H1 (cell line): ENCODE results near the gene APBB1. TPM values are rescaled to one million over a fixed set of nuclear protein-coding genes. Genes with fewer than 3 reads are reported as not detected.

Experiments used
- CTCF ChIA-PET: fragments of 300-600 bp; sonication (Branson Sonifier 250); formaldehyde crosslinking; loops from one replicate; lab custom pipeline; 2021; ENCODE audit not compliant: partially characterized antibody; lab: Charles Lee
- POLR2A ChIA-PET: fragments of 300-600 bp; sonication (Branson Sonifier 250); formaldehyde crosslinking; loops from one replicate; lab custom pipeline; 2021; ENCODE audit warnings: inconsistent platforms; ENCODE audit not compliant: partially characterized antibody; lab: Charles Lee
- DNase-seq, 2 experiments: peaks; one replicate each; pipeline versions ENCODE4 v3.0.0 to v3.0.0-alpha.2; 2010 to 2022; ENCODE audit warnings: low spot score in 2 of 2, low read depth in 1 of 2, mixed read lengths in 1 of 2
- FAIRE-seq: peaks from 2 replicates; lab custom pipeline; 2011; peaks lifted over from hg19 to GRCh38; lab: Jason Lieb, UNC
- H2AFZ ChIP-seq: 2 replicates; pipeline ENCODE4 v1.8.1; 2012; ENCODE audit warnings: low read length, inconsistent platforms
- H2AK5ac ChIP-seq: 2 replicates; pipeline ENCODE4 v1.6.1; 2013; ENCODE audit warnings: low read depth, low read length
- H2BK120ac ChIP-seq: replicated peaks from 2 replicates; pipeline ENCODE3; 2013; ENCODE audit warnings: low read depth, low read length, inconsistent platforms
- H2BK12ac ChIP-seq: 2 replicates; pipeline ENCODE4 v1.6.1; 2013; ENCODE audit warnings: low read depth, low read length
- H2BK15ac ChIP-seq: 2 replicates; pipeline ENCODE4 v1.6.1; 2013; ENCODE audit warnings: low read length
- H2BK20ac ChIP-seq: 2 replicates; pipeline ENCODE4 v1.6.1; 2013; ENCODE audit warnings: low read length
- H2BK5ac ChIP-seq: 2 replicates; pipeline ENCODE4 v1.6.1; 2013; ENCODE audit warnings: low read depth, low read length
- H3K14ac ChIP-seq: 2 replicates; pipeline ENCODE4 v1.6.1; 2013; ENCODE audit warnings: inconsistent platforms; ENCODE audit not compliant: insufficient read length
- H3K18ac ChIP-seq: 2 replicates; pipeline ENCODE4 v1.6.1; 2013; ENCODE audit warnings: low read length; ENCODE audit errors: extremely low read depth
- H3K23ac ChIP-seq: 2 replicates; pipeline ENCODE4 v1.6.1; 2013; ENCODE audit warnings: inconsistent platforms; ENCODE audit not compliant: insufficient read length
- H3K23me2 ChIP-seq: 2 replicates; pipeline ENCODE4 v1.6.1; 2013; ENCODE audit warnings: low read depth, low read length
- H3K27ac ChIP-seq: 2 replicates; pipeline ENCODE4 v1.6.1; 2011; ENCODE audit warnings: low read depth, low read length, inconsistent platforms
- H3K27me3 ChIP-seq, 4 experiments: replicated peaks in 1 of 4; 1 replicate in 1 of 4; 2 replicates in 3 of 4; pipeline versions ENCODE4 v1.6.1 to v1.8.1; 2011 to 2013; ENCODE audit warnings: low read length in 3 of 4, mild to moderate bottlenecking in 3 of 4, inconsistent platforms in 2 of 4, mixed read lengths in 2 of 4, moderate library complexity in 1 of 4; ENCODE audit not compliant: control insufficient read depth in 3 of 4, insufficient read depth in 3 of 4; ENCODE audit errors: extremely low read depth in 1 of 4
- H3K36me3 ChIP-seq, 4 experiments: 2 replicates each; pipeline versions ENCODE4 v1.6.1 to v1.8.1; 2011 to 2013; ENCODE audit warnings: mild to moderate bottlenecking in 4 of 4, low read length in 3 of 4, moderate library complexity in 2 of 4, control low read depth in 1 of 4, inconsistent platforms in 1 of 4; ENCODE audit not compliant: insufficient read depth in 4 of 4, control insufficient read depth in 2 of 4
- H3K4ac ChIP-seq: replicated peaks from 2 replicates; pipeline ENCODE3; 2013; ENCODE audit warnings: low read length, low read depth, mixed read lengths, inconsistent platforms; ENCODE audit not compliant: insufficient read length
- H3K4me1 ChIP-seq, 4 experiments: replicated peaks in 1 of 4; 1 replicate in 1 of 4; 2 replicates in 3 of 4; pipeline versions ENCODE4 v1.6.1 to v1.8.1; 2011 to 2013; ENCODE audit warnings: low read length in 3 of 4, inconsistent platforms in 2 of 4, mixed read lengths in 1 of 4; ENCODE audit not compliant: insufficient read depth in 4 of 4, control insufficient read depth in 3 of 4
- H3K4me2 ChIP-seq, 2 experiments: 2 replicates each; pipeline versions ENCODE4 v1.6.1 to v1.8.1; 2011 to 2013; ENCODE audit warnings: low read depth in 2 of 2, low read length in 2 of 2, control low read depth in 1 of 2, inconsistent platforms in 1 of 2, mild to moderate bottlenecking in 1 of 2; ENCODE audit not compliant: insufficient read depth in 1 of 2
- H3K4me3 ChIP-seq, 4 experiments: fragments of 200-600, 300-600 bp in 1 of 4; sonication (generic), shearing (Covaris generic), sonication (Bioruptor Twin) in 1 of 4; 2 replicates each; pipeline versions ENCODE4 v1.5.1 to v1.8.1; 2011 to 2016; ENCODE audit warnings: low read length in 4 of 4, low read depth in 3 of 4, control low read depth in 2 of 4, inconsistent platforms in 2 of 4, mild to moderate bottlenecking in 2 of 4, mixed read lengths in 1 of 4, moderate library complexity in 1 of 4; ENCODE audit not compliant: insufficient read depth in 2 of 4; ENCODE audit errors: extremely low read depth in 1 of 4
- H3K56ac ChIP-seq: replicated peaks from 2 replicates; pipeline ENCODE3; 2013; ENCODE audit warnings: low read depth, mild to moderate bottlenecking, mixed read lengths, low read length, inconsistent platforms; ENCODE audit not compliant: insufficient read length
- H3K79me1 ChIP-seq: 2 replicates; pipeline ENCODE4 v1.6.1; 2013; ENCODE audit warnings: low read depth, low read length, control low read depth
- H3K79me2 ChIP-seq, 2 experiments: 2 replicates each; pipeline versions ENCODE4 v1.6.1 to v1.8.1; 2012 to 2013; ENCODE audit warnings: low read length in 2 of 2, mild to moderate bottlenecking in 2 of 2, inconsistent platforms in 1 of 2; ENCODE audit not compliant: insufficient read depth in 2 of 2, control insufficient read depth in 1 of 2
- H3K9ac ChIP-seq, 4 experiments: replicated peaks in 1 of 4; 1 replicate in 1 of 4; 2 replicates in 3 of 4; pipeline versions ENCODE4 v1.6.1 to v1.8.1; 2011 to 2013; ENCODE audit warnings: low read depth in 3 of 4, low read length in 3 of 4, control low read depth in 2 of 4, mild to moderate bottlenecking in 2 of 4, moderate library complexity in 2 of 4, inconsistent platforms in 1 of 4; ENCODE audit errors: extremely low read depth in 1 of 4
- H3K9me3 ChIP-seq, 2 experiments: 2 replicates each; pipeline versions ENCODE4 v1.6.1 to v1.8.1; 2012 to 2013; ENCODE audit warnings: mild to moderate bottlenecking in 2 of 2, moderate library complexity in 2 of 2, control low read depth in 1 of 2, inconsistent platforms in 1 of 2, low read depth in 1 of 2, low read length in 1 of 2, mixed read lengths in 1 of 2; ENCODE audit not compliant: insufficient read depth in 2 of 2
- H4K20me1 ChIP-seq, 2 experiments: replicated peaks in 1 of 2; 2 replicates each; pipeline versions ENCODE3 to v1.8.1; 2011 to 2013; ENCODE audit warnings: inconsistent platforms in 2 of 2, low read length in 2 of 2, mild to moderate bottlenecking in 1 of 2; ENCODE audit not compliant: insufficient read depth in 2 of 2, control insufficient read depth in 1 of 2
- H4K5ac ChIP-seq: 2 replicates; pipeline ENCODE4 v1.6.1; 2013; ENCODE audit warnings: low read length, low read depth, mixed read lengths, inconsistent platforms; ENCODE audit not compliant: insufficient read length
- H4K8ac ChIP-seq: 2 replicates; pipeline ENCODE4 v1.8.0; 2013; ENCODE audit warnings: mild to moderate bottlenecking, moderate library complexity, low read length, inconsistent platforms; ENCODE audit not compliant: insufficient read depth; ENCODE audit errors: extremely low read depth
- H4K91ac ChIP-seq: replicated peaks from 2 replicates; pipeline ENCODE3; 2013; ENCODE audit warnings: low read length, mixed read lengths, inconsistent platforms; ENCODE audit not compliant: insufficient read length
- BCL11A ChIP-seq, 2 experiments: IDR thresholded peaks; one replicate each; pipeline ENCODE4 v1.6.1; 2011; ENCODE audit warnings: low read depth in 2 of 2, low read length in 2 of 2, mild to moderate bottlenecking in 2 of 2
- CBX5 ChIP-seq: fragments of 300-800, 300-1000 bp; sonication (generic); IDR thresholded peaks from 2 replicates; pipeline ENCODE4 v1.7.1; 2016; ENCODE audit warnings: antibody characterized with exemption, low read length, low read depth
- CHD1 ChIP-seq: IDR thresholded peaks from 2 replicates; pipeline ENCODE4 v1.6.1; 2012; ENCODE audit warnings: low read depth, low read length, improper control_type of control experiment
- CTBP2 ChIP-seq: IDR thresholded peaks from 2 replicates; pipeline ENCODE4 v1.7.0; 2011; ENCODE audit warnings: borderline replicate concordance, mild to moderate bottlenecking, moderate library complexity, mixed read lengths, low read length; ENCODE audit not compliant: insufficient read depth, insufficient read length
- EZH2 ChIP-seq: fragments of 200-600 bp; sonication (generic); IDR thresholded peaks from 2 replicates; pipeline ENCODE4 v1.7.1; 2012; ENCODE audit warnings: low read depth, mild to moderate bottlenecking, moderate library complexity, low read length, inconsistent platforms; ENCODE audit not compliant: severe bottlenecking
- GABPA ChIP-seq: IDR thresholded peaks from 2 replicates; pipeline ENCODE4 v1.6.1; 2011; ENCODE audit warnings: mild to moderate bottlenecking, low read length, moderate library complexity, borderline replicate concordance; ENCODE audit not compliant: insufficient read depth
- HDAC2 ChIP-seq, 2 experiments: fragments of 300-600 bp in 1 of 2; sonication (generic) in 1 of 2; IDR thresholded peaks; 2 replicates each; pipeline ENCODE4 v1.6.1; 2011 to 2012; ENCODE audit warnings: low read depth in 2 of 2, low read length in 2 of 2, mild to moderate bottlenecking in 2 of 2, moderate library complexity in 2 of 2, borderline replicate concordance in 1 of 2, inconsistent platforms in 1 of 2
- KDM5A ChIP-seq: fragments of 200-600 bp; IDR thresholded peaks from 2 replicates; pipeline ENCODE4 v1.7.1; 2012; ENCODE audit warnings: mild to moderate bottlenecking, low read length, inconsistent platforms, mixed read lengths
- POU5F1 ChIP-seq: IDR thresholded peaks from 2 replicates; pipeline ENCODE4 v1.6.1; 2011; ENCODE audit warnings: low read depth, mild to moderate bottlenecking, low read length, moderate library complexity
- SP1 ChIP-seq: IDR thresholded peaks from 2 replicates; pipeline ENCODE4 v1.6.1; 2011; ENCODE audit warnings: low read depth, low read length
- TAF7 ChIP-seq: optimal IDR thresholded peaks from 2 replicates; pipeline ENCODE3; 2011; ENCODE audit warnings: low read depth, mild to moderate bottlenecking, inconsistent platforms, low read length, moderate library complexity, borderline replicate concordance
- WGBS, 2 experiments: shearing (Covaris generic) in 1 of 2; methylation state at CpG; one replicate each; pipeline versions ENCODE4 v1.1.6 to v1.1.7; 2013 to 2015; ENCODE audit warnings: low lambda C conversion rate in 2 of 2, mixed read lengths in 2 of 2, inconsistent platforms in 1 of 2, low coverage in 1 of 2, missing lambda C conversion rate in 1 of 2; ENCODE audit not compliant: insufficient replicate concordance in 2 of 2, insufficient coverage in 1 of 2, insufficient read length in 1 of 2; ENCODE audit errors: extremely low coverage in 1 of 2, missing lambda C conversion rate in 1 of 2; 5-methylcytosine and 5-hydroxymethylcytosine counted together
- polyA plus RNA-seq, 7 experiments: library from polyadenylated mRNA; depleted of rRNA in 3 of 7; stranded (reverse) in 5 of 7; unstranded in 2 of 7; fragments of >200 nt in 5 of 7; fragments of 200-250 nt in 2 of 7; gene quantifications; 1 replicate in 5 of 7; 2 replicates in 1 of 7; 4 replicates in 1 of 7; pipeline versions ENCODE4 v1.2.1 to v1.2.3, GENCODE V29; 2011 to 2013; ENCODE audit warnings: missing spikeins in 2 of 7, mixed read lengths in 2 of 7
- total RNA-seq: library from RNA; stranded (reverse); fragmentation: NEBNext Ultra II Directional; extraction: Animal tissue kit (Norgen Biotek cat#: 25700); gene quantifications from 2 replicates; pipeline ENCODE4 v1.2.1, GENCODE V29; 2021
- TF ChIP-seq, protein P1 (sequence below): IDR thresholded peaks from 2 replicates; pipeline ENCODE4 v1.6.1; 2012; ENCODE audit warnings: inconsistent platforms
- TF ChIP-seq, protein P2 (sequence below): IDR thresholded peaks from 2 replicates; pipeline ENCODE4 v1.6.1; 2012; ENCODE audit warnings: inconsistent platforms

APBB1 gene
- total and polyA plus RNA-seq, 2 of the 8 experiments (the other 6 are each of a cell fraction or from before 2014, with no cell fraction given) = 23.9 to 33.1 TPM

GRCh38 chr11:6431861-6432260 is 13.0 kb upstream of the APBB1 start:
- no peak overlapping the region for H3K4me3 ChIP-seq
- no peak overlapping the region for H3K56ac ChIP-seq
- POLR2A ChIA-PET = no interaction called here
- no peaks in the 10 kb centered on the region for H3K36me3 ChIP-seq
- H2BK20ac ChIP-seq = no peak overlapping the region
- no peak overlapping the region for H3K9ac ChIP-seq
- H2AFZ ChIP-seq = no peak overlapping the region
- H3K79me1 ChIP-seq = no peaks in the 10 kb centered on the region
- H4K5ac ChIP-seq = no peak overlapping the region
- H3K4me2 ChIP-seq = no peak overlapping the region
- H2BK12ac ChIP-seq = no peak overlapping the region
- CTCF ChIA-PET = interaction anchor here (0.6 to 22.7 kb wide), 6 partner anchors 9 to 296 kb away, joined by 3 to 585 read pairs (median 6); partner anchors contain the start of genes HPX and SMPD1
- H2BK15ac ChIP-seq = no peak overlapping the region
- no peak overlapping the region for H4K91ac ChIP-seq
- no peak overlapping the region for H2BK5ac ChIP-seq
- no peak overlapping the region for H2AK5ac ChIP-seq
- H3K4me1 ChIP-seq = peaks cover 0 to 3% (median 1%) of the 10 kb centered on the region in 4 experiments; a peak in 2 of 7 replicates
- H3K23ac ChIP-seq = no peak overlapping the region
- 0 out of 7 replicates have a peak, but pooled peaks cover 0 to 2% (median 0%) of the 10 kb centered on the region in 4 experiments for H3K27me3 ChIP-seq
- H3K27ac ChIP-seq = no peak overlapping the region
- no peak overlapping the region for H2BK120ac ChIP-seq
- H3K4ac ChIP-seq = no peak overlapping the region
- no peak for FAIRE-seq
- no peak overlapping the region for H3K18ac ChIP-seq
- DNase-seq = no peak
- 93% methylated on average over 3 of the region's 3 CpGs; no CpG with 5 or more reads in 1 of the 2 experiments for WGBS, 2 experiments
- no peak overlapping the region; the same call in 1 of the 2 replicates for H4K8ac ChIP-seq
- no peak overlapping the region for H3K14ac ChIP-seq
- no peaks in the 10 kb centered on the region for H3K79me2 ChIP-seq
- H4K20me1 ChIP-seq = no peaks in the 10 kb centered on the region
- H3K9me3 ChIP-seq = no peaks in the 10 kb centered on the region
- H3K23me2 ChIP-seq = no peaks in the 10 kb centered on the region
- TF ChIP-seq, protein P1, sequence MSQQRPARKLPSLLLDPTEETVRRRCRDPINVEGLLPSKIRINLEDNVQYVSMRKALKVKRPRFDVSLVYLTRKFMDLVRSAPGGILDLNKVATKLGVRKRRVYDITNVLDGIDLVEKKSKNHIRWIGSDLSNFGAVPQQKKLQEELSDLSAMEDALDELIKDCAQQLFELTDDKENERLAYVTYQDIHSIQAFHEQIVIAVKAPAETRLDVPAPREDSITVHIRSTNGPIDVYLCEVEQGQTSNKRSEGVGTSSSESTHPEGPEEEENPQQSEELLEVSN = no peak
- TF ChIP-seq BCL11A (IDR thresholded peaks at IDR 0.05; ENCODE audit: low read depth in 2 of 2, low read length in 2 of 2) (no peak), CHD1 (no peak), CBX5 (no peak), GABPA (no peak), POU5F1 (no peak), SP1 (no peak), EZH2 (no peak), KDM5A (no peak), HDAC2 (IDR thresholded peaks at IDR 0.05; ENCODE audit: borderline replicate concordance in 1 of 2, low read depth in 2 of 2, low read length in 2 of 2) (no peak), CTBP2 (no peak), TAF7 (no peak)
- TF ChIP-seq, protein P2, sequence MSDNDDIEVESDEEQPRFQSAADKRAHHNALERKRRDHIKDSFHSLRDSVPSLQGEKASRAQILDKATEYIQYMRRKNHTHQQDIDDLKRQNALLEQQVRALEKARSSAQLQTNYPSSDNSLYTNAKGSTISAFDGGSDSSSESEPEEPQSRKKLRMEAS = no peak
